ENCODE results near the gene MED13L.

GRCh38 chr12:116217045-116217735, 60.3 kb downstream of the MED13L start:
- no peak for TF ChIP-seq CTCF (IDR thresholded peaks at IDR 0.05)
- no peak for TF ChIP-seq POLR2A (IDR thresholded peaks at IDR 0.05)
- no peak for TF ChIP-seq EP300 (IDR thresholded peaks at IDR 0.05)
